GM10847 (cell line): Measurements from ENCODE around the gene PROX1.

Experiments
- POLR2A ChIP-seq: IDR thresholded peaks from 2 replicates; pipeline ENCODE4 v1.6.1; 2011; ENCODE audit not compliant: insufficient read length; ENCODE audit errors: extremely low read depth

Gene PROX1

GRCh38 chr1:214051786-214052185, 64.0 kb downstream of the PROX1 start:
- no peak for TF ChIP-seq POLR2A

- no peak for TF ChIP-seq POLR2A
Observed at GRCh38 chr1:214058076-214058475, 70.3 kb downstream of the PROX1 start.

- TF ChIP-seq POLR2A: no peak
Observed at GRCh38 chr1:214066190-214066589, 78.4 kb downstream of the PROX1 start.

- TF ChIP-seq POLR2A: no peak
Observed at GRCh38 chr1:214066936-214067335, 79.2 kb downstream of the PROX1 start.

GRCh38 chr1:214067397-214067796, 79.6 kb downstream of the PROX1 start:
- TF ChIP-seq POLR2A: no peak

GRCh38 chr1:214067853-214068703, 80.3 kb downstream of the PROX1 start:
- TF ChIP-seq POLR2A: no peak

- TF ChIP-seq POLR2A: no peak
Observed at GRCh38 chr1:214068979-214069378, 81.2 kb downstream of the PROX1 start.

GRCh38 chr1:214071469-214071868, 83.7 kb downstream of the PROX1 start:
- TF ChIP-seq POLR2A: no peak

- no peak for TF ChIP-seq POLR2A
Observed at GRCh38 chr1:214072426-214073157, 84.8 kb downstream of the PROX1 start.

- no peak for TF ChIP-seq POLR2A
Observed at GRCh38 chr1:214074477-214074876, 86.7 kb downstream of the PROX1 start.

- no peak for TF ChIP-seq POLR2A
Observed at GRCh38 chr1:214075305-214075998, 87.7 kb downstream of the PROX1 start.

- no peak for TF ChIP-seq POLR2A
Observed at GRCh38 chr1:214075999-214076707, 88.4 kb downstream of the PROX1 start.

GRCh38 chr1:214076708-214077065, 88.9 kb downstream of the PROX1 start:
- no peak for TF ChIP-seq POLR2A

- TF ChIP-seq POLR2A: no peak
Observed at GRCh38 chr1:214078950-214079349, 91.2 kb downstream of the PROX1 start.

- no peak for TF ChIP-seq POLR2A
Observed at GRCh38 chr1:214085325-214085724, 97.6 kb downstream of the PROX1 start.
